OCI-M1 (cell line): ENCODE data around the gene MAP7.
"Not testable (repeated sequence)": the region's sequence is repeated elsewhere in the genome, so short reads cannot be mapped to it uniquely, and the experiment has no call there.

Source experiments
- DNase-seq: peaks from one replicate; lab custom pipeline; 2025; lab: John Stamatoyannopoulos, UW

The MAP7 gene

GRCh38 chr6:136415351-136416007, 134.7 kb downstream of the MAP7 start:
- peak; percentile 74 for DNase-seq

DNA sequence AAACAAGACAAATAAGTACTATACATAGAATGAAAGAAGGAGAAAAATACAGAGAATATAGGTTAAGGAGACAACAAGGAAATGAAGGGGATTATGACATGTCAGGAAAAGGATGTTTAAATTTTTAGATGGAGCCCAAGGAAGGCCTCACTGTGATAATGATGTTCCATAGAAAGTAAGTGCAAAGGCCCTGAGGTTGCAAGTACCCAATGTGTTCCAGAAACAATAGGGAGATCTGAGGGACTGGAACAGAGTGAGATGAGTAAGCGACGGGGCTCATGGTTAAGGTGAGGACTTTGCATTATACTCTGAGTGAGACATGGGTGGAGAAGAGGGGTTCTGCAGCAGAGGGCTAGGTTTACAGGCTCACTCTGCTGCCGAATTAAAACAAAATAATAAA, 137.8 kb downstream of the MAP7 start:
- no peak for DNase-seq

DNA sequence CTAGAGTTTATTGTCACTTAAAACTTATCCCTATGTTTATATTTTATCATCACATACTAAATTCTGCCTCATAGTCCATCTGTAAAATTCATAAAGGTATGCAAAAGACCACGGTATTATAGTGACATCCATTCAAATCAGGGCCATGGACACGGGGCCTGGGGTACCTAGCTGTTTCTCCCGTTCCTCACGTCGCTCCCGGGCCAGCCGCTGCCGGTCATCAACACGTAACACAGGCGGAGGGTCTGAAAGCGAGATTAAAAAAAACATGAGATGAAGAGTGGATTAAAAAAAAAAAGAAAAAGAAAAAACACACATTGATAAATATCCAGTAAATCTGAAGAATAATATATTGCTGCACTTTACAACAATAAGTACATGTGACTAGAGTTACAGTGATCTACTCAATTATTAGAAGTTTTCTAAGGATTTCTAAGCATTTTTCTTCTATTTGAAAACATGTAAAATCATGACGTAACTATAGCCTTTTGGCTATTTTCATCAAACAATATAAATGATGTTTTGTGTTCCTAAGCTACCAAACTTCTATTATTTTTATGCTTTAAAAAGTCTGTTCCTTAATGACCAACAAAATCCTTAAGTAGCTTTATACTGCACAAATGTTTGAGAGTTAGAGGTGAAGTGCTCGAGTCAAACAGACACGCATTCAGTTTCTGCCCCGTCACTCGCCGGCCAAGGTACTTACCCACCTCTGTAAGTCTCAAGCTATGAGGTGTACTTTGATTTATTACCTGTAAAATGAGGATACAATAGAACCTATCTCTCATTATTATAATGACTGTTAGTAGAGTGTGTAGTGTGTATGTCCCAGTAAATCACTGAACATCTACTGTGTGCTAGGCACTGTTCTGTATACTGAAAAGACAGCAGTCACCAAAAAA, 138.5 kb downstream of the MAP7 start:
- DNase-seq = no peak

- no peak for DNase-seq
Observed at GRCh38 chr6:136411025-136411325, 139.2 kb downstream of the MAP7 start.

DNA sequence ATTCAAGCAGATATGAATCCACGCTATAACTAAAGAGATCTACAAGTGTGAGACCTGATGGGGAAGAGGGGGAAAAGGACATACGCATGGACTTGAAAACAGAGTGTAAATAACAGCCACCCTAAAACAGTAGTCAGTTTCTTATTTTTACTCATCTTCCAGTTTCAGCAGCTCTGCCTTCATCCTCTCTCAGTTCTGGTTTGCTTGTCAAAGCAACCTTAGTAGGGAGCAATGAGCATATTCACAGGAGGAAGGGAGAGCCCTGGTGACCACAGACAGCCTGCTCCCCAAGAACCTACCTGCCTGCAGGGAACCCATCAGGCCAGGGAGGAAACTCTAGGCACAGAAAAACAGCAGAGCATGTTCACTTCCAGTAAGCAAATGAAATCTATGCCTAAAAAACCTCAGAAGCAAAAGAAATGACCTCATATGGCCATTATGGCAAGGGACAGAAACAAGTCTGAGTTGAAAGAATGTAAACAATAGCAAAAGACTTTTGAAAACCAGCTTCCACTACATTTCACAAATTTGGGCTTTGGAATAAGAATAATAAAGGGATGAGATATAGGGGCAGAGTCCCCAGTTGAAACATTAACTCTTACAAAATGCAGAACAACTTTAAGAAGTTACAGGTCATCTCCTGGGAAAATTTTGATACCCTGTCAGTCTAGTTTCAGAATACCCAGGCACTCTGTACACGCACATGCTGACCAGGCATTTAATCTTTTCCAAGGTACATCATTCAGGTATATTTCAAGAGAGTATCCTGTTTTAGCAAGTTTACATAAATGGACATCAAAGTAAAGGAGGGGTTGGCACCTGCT, 139.8 kb downstream of the MAP7 start:
- no peak for DNase-seq

- DNase-seq = no peak
Observed at GRCh38 chr6:136409597-136409996, 140.6 kb downstream of the MAP7 start.

GRCh38 chr6:136408204-136408603, 142.0 kb downstream of the MAP7 start:
- DNase-seq = peak; percentile 31

GRCh38 chr6:136405420-136406029, 144.7 kb downstream of the MAP7 start:
- DNase-seq = no peak

GRCh38 chr6:136404627-136405419, 145.4 kb downstream of the MAP7 start:
- no peak for DNase-seq

DNA sequence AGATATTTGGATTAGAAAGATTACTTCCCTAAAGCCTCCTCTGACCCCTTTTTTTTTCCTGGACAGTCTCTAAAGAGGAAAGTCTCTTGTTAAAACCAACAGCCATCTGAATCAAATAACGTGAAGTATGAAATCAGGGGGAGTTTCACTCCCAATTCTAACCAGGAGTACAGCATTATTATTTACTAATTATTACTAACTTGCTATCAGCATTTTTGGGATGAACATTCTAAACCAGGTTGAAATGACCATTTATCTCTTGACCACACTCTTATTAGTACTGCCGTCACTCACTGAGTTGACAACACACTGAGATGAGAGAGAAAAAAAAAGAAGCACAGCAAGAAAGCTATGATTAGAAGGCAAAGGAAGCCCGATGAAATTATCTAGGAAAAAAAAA, 146.2 kb downstream of the MAP7 start:
- no peak for DNase-seq

DNA sequence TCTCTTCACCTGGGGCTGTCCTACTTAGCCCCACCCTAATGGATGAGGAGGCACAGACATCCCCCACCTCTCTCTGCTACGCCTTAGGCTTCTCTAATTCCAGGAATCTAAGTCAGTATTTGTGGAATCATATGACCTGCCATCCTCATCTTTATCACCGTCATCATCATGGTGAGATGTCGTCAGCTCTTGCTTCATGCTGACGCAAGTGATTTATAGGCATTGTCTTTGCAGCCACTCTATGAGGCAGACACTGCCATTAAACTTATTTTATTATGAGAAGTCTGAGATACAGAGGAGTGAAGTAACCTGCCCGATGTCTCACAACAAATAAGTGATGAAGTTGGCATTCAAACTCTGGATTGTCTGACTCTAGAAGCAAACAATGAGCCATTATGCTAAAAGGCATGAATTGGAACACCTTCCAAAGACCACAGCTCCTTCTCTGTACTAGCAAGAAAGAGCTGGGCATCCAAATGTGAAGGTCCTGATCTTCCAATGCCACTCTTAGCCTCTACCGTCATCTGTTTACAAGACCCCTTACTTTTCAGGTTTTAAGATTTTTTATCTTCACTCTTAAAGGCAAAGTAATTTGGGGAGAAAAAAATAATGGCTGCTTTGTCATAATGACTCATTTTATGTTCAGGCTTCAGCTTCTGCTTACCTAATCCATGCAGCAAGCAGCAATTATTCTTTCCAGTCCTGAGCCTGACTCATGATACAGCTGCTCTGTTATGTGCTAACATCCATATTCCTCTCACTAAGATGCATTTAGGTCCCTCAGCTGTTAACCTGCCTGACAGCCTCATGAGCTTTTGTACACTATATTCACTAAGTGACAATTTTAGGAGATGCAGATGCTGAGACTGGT, 146.9 kb downstream of the MAP7 start:
- DNase-seq = peak; percentile 72

DNA sequence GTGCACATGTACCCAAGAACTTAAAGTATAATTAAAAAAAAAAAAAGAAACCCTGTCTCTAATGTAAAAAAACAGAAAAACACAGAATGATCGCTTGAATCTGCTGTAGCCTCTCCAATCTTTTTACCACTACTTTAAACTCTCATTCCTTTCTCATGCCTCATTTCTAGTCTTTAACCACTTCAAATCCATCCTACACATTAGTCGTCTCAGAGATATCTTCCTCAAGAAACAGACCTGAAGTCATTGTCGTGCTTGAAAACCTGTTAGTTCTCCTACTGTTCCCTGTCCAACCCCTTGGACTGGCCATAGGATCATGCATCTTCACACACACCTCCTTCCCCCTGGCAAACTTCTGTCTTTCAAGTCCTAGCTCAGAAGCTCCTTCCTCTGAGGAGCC, 148.5 kb downstream of the MAP7 start:
- no peak for DNase-seq

DNA sequence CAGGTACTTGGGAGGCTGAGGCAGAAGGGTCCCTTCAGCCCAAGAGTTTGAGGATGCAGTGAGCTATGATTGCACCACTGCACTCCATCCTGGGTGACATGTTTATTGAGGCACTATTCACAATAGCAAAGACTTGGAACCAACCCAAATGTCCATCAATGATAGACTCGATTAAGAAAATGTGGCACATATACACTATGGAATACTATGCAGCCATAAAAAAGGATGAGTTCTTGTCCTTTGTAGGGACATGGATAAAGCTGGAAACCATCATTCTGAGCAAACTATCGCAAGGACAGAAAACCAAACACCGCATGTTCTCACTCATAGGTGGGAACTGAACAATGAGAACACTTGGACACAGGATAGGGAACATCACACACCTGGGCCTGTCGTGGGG, 149.0 kb downstream of the MAP7 start:
- DNase-seq = not testable (repeated sequence)

DNA sequence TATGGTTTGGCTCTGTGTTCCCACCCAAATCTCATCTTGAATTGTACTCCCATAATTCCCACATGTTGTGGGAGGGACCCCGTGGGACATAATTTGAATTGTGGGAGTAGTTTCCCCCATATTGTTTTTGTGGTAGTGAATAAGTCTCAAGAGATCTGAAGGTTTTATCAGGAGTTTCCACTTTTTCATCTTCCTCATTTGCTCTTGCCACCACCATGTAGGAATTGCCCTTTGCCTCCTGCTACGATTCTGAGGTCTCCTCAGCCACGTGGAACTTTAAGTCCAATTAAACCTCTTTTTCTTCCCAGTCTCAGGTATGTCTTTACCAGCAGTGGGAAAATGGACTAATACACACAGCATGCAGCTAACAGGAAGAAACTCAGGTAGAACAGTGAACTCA, 151.8 kb downstream of the MAP7 start:
- no peak for DNase-seq

DNA sequence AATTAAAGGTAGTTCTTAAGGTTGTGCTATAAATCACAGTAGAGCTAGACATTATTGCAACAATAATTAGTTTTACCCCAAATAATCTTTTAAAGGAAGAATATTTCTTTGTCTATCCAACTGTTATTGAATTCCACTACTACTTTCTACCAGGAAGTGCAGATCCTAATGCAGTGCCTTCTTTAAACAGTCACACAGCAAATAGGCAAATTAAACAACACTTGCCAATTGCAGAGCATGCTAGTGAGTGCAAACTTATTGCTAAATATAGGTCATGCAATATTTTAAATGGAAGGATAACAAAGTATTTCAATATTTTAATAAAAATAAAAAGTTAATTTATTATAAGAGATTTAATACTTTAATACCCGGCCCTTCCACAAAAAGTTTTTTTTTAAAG, 153.3 kb downstream of the MAP7 start:
- DNase-seq = no peak

- not testable (repeated sequence) for DNase-seq
Observed at GRCh38 chr6:136390959-136391358, 159.3 kb downstream of the MAP7 start.

DNA sequence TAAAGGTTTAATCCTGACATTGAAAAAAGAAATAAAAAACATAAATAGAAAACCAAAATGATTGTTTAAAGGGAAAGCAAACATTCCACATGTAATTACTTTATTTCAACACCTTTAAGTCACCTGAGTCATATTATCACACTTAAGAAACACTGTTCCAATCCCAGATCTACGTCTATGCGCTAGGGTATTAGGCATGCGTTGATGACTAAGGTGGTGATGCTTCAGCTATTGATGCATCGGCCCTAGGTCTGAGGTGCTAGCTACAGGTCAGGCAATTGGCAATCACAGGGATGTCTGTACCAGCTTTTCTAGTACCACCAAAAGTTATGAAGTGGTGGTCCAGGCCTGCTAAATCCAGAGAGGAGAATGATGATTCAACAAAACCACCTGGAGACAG, 162.9 kb downstream of the MAP7 start:
- no peak for DNase-seq

- no peak for DNase-seq
Observed at GRCh38 chr6:136383268-136383937, 166.8 kb downstream of the MAP7 start.

DNA sequence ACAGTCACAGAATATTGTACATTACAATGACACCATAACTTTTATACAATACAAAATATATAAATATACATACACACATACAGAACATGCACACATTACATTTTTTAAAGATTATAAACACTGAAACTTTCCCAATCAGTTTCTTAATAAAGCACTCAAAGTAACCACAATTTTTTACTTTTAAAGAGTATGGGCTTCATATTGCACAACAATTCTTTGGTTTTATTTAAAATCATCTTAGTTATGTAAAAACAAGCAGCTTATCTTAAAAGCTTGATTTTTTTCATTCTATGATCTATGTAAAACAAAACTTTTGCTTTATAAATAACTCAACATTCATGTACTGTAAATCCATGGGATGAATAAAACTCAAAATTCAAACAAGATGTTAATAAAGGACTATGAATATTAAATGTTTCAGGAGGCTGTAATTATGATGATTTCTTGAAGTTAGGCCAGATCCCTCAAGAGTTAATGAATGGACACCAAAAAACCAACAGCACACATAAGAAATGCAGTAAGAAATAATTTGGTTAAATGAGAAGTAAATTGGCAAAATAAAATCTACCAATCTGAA, 167.5 kb downstream of the MAP7 start:
- DNase-seq = no peak

GRCh38 chr6:136378888-136379287, 171.3 kb downstream of the MAP7 start:
- DNase-seq = peak; percentile 29
